Activated T-helper 1 cell treated with Interleukin-2 at 50 U/mL for 16 hours (primary cell): ENCODE data around the gene PKP4.

Experiments
- DNase-seq: peaks from one replicate; pipeline ENCODE4 v3.0.0-alpha.2; 2020; ENCODE audit warnings: low read depth

Gene PKP4

DNA sequence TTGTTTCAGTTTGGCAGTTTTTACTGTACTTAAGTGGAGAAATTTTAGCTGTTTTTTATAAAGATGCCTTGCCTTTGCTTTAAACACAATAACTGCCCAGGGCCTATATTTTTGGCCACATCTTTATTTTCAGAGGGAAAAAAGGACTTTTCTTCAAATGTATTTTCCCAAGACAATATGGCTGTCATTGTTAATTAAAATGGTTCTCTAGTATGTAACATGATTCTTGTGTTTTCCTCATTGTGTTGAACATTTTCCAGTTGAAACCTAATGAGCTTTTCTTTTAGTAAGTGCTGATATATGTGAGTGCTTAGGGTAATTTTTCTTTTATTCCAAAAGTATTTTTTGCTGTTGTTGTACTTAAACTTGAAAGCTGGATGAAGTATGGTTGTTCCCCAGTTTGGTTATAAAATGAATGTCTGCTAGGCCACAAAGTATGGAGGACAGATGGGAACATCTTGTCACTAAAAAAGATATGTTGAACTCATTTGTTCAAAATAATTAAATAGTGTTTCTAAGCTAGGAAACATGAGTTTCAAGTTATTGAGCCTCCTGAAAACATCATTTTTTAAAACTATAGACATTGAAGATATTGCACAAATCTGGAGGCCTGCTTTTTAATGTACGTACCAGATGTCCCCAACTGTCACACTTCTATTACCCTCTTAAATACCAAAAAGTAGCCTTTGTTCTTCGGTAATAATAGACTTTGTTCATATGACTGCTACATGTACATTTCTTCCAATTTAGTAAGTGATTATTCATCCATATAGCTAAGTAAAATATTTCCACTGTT is 190.9 kb downstream of the PKP4 start:
- no peak for DNase-seq

DNA sequence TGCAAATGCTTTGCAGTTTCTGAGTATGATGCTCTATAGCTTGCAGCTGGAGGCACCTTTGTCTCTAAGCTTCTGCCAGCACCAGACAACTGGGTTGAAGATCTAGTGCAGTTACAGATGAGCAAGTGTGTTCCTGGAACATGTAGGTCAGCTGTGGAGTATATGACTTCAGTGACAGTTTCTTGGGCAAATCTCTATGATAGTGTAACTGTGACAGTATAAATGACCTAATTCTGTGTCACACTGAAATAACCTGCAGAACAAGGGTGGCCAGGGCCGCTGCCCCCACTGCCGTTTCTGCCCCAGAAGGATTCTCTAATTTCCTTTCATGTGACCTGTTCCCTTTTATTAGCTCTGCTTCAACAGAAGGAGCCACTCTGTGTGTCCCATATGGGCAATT is 193.1 kb downstream of the PKP4 start:
- no peak for DNase-seq

DNA sequence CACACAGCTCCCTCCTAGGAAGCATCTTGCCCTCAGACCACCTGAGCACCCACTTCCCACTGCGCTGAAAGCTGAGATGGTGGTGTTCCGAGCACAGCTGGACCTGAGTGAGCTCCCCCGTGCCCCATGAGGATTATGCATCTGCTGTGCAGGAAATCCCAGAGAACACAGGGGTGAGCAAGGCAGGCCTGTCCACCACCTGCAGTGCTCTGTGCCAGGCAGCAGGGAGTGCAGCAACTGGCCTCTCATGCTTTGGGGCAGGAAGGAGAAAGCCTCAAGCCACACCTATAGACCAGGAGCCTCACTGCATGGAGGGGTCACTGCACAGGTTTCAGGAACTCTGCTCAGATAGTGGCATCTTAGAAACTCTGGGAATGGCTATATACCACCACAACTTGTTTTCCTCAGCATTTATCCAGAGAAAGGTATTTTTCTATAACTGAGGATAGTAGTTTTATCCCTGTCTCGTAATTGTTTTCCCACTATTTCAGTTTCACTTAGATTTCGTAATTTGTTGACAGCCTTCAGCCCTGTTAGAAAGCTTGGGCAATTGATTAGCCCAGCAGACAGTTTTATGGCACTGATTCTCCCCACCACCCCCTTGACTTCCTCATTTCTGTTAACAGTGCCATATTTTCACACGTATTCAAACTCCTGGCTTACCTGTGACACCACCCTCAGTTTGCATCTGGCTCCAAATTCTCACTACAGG is 194.1 kb downstream of the PKP4 start:
- no peak for DNase-seq

DNA sequence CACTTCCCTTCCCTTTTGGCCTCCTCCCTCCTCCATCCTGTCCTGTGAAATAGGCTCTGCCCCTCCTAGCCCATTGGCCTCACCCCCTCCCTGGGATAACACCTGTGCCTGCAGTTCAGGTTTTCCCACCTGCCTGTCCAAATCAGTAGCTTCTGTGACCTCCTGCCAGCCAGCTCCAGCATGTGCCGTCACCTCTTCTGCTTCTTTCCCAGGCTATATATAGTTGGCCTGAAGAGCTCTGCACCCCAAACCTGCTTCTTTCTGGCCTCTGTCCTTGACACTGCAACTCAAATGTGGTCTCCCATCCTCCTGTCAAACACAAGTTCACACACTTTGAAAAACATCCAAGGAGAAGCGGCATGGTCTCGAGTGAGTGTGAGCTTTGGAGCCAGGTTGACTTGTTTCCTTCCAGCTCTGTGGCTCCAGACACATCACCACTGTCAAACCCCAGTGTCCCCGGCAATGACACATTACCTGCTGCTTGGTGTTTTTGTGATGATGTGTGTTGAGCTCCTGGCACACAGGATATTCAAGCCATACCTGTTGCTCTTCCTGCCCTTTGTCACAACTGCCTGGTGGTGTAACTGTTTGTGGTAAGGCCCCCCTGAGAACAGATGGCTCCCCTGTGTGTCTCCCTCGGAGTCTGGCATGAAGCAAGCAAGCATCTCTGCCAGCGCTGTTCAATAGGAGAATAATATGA is 194.8 kb downstream of the PKP4 start:
- no peak for DNase-seq

DNA sequence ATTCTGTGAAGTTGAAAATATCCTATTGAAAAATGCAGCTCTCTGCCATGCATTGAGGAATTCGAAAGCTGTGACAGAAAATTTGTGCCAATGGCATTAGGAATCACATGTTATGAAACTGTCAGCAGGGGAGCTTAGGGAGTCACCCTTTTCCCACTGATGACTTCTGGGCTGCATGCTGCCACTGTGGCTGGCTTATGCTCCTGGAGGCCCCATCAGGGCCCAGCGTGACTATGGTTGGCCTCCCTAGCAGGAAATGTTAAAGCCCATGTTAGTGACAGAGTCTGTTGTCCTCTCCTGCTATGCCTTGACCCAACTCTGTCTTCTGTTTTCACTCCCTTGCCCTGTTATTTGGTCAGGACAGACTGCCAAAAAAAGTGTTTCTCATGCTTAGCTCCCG is 198.9 kb downstream of the PKP4 start:
- no peak for DNase-seq

DNA sequence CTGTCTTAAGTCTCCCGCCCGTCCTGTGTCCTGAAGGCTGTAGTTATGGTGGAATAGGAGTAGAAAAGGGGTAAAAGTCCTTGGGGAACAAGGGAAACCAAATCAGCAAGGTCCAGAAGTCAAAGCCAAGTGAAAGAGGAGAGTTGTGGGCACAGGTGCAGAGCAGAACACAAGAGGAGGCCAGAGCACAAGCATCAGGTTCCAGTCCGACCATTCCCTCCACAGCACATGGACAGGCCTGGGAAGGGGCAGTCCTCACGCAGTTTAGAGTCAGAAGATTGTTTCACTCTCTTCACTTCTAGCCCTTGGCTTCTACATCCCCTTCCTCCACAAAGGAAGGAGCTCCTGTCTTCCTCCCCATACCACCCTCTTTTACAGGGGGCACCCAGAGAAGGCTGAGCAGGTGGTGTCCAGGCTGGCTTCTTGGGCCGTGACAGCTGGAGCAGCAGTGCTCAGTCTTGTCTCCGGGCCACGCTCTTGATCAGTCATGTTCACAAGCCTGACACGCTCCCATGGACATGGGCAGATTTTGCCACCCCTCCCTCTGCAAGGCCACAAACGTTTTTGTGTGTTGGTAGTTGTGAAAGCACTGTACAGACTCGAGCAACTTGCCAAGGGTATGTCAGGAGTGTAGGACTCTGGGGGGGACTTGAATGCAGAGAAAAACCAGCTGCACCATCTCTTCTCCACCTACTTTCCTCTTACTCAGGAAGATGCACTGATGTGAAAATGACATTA is 199.9 kb downstream of the PKP4 start:
- no peak for DNase-seq

DNA sequence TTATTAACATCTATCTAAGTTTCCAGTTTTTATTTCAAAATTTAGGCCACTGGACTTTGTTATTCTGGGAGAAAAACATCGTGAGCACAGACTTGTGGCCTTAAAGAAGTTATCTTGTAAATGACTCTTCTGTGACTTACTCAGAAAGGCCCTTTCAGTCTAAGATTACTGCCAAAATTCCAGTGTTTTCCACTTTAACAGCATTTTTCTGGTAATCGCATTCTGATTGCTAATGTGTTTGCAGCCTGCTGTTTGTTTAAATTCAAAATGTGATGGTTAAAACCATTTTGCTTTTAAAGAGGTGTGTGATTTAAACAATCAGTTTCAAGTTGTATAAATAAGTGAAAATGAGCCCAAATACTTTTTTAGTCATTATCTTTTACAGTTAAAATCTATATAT is 201.6 kb downstream of the PKP4 start:
- no peak for DNase-seq

DNA sequence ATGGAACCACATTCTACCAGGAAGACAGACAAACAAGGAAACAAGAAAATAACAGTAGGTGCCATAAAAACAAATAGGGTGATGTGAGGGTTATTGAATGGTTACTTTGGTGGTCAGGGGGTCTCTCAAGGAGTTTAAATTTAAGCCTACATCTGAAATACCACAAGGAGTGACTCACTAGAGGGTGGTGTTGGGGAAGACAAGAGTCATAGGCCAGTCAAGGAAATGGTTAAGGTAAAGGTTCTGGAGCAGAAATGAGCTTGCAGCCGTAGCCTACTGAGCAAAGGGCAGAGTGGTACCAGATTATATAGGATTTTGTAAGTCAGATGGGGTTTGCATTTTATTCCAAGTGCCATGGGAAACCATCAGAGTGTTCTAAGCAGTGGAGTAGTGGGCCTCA is 202.7 kb downstream of the PKP4 start:
- no peak for DNase-seq

DNA sequence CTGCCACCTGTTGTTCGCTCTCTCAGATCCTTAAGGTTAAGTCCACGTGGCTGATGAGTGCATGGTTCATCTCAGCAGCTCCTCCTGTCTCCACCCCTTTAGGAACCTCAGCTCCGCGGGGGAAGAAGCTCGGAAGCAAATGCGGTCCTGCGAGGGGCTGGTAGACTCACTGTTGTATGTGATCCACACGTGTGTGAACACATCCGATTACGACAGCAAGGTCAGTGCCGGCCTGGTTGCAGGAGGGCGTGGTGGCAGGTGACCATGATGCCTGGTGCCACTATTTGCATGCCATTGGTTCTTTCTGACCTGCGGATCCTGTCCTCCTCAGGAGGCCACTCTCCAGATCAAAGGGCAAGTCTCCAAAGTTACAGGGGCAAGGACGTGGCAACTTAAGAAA is 204.5 kb downstream of the PKP4 start:
- DNase-seq: no peak

DNA sequence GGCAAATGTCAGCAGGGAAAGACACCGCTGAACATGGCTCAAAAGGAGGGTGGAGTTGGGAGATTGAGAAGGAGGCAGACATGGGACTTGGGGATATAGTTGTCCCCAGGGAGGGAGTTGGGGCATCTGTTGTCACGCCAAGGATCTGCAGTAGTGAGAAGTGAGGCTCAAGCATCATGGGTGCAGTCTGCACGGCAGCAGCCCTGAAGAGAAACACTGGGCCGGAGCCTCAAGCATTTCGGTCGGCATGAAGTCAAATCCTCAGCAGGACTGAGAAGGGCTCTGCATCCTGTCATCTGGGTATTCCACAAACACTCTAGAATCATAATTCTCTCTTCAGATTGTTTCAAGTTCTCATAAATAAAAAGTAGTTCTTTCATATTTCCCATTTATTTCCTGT is 205.7 kb downstream of the PKP4 start:
- no peak for DNase-seq

DNA sequence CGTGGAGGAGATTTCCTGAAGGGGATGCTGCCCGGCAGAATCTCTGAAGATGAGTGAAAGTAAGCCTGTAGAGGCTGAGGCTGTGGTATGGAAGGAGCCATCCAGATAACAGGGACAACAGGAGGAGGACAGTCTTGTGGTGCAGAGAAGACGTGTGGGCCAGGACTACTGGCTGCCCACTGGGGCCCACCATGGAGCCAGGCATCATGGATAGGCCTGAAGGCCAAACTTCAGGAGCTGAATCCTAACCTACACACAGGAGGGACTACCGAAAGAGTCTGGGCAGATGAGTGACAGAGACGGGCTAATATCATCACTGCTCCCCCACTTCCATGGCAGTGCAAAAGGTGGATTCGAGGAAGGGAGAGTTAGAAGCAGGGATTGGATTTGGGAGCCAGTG is 207.0 kb downstream of the PKP4 start:
- DNase-seq: no peak

DNA sequence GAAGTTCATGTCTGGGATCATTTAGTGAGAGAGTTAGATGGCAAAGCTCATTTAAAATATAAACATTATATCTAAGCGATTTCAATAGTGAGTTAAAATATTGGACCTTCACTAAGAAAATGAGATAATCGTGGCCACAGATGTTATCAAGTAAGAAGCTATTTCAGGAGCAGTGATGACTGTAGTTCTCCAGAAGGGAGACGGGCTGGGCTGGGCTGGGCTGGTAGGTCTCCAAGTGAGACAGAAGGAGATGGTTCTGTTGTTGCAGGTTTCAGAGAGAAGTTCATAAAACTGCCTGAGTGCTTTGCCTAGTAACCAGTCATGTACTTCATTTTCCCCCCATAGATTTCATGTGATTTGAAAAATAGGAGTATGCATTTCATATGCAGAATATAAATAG is 208.2 kb downstream of the PKP4 start:
- no peak for DNase-seq

DNA sequence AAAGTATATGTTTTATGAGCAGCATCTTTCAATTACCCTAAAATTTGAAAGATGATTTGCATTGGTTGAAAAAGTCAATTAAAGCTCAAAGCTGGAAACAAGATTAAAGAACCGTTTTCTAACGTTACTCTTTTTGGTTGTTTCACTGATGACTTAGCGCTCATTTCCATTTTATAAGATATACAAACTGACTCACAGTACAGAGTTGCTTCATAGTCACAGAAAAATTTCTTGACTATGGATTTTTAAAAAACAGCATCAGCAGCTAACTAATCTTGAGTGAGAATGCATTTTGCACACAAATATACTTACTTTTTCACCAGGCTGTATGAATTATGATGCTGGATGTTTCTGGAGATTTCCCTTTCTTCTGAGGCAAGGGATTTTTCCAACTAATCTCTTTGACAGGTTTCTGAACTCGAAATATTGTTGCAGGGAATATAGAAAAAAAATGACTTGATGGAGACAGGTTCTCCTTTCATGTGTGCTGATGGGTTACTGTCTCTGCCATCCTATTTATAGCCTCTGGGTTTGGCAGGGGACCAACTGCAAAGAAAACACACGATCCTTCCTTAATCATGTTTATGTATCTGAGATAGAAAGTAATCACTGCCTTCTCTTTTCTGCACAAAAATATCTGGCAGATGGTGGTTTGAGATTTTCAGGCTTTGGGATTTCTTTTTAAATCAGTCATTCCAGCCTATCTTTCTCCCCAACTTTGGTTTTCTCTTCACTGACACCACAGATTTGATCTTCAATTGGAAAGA is 209.0 kb downstream of the PKP4 start:
- DNase-seq: no peak

DNA sequence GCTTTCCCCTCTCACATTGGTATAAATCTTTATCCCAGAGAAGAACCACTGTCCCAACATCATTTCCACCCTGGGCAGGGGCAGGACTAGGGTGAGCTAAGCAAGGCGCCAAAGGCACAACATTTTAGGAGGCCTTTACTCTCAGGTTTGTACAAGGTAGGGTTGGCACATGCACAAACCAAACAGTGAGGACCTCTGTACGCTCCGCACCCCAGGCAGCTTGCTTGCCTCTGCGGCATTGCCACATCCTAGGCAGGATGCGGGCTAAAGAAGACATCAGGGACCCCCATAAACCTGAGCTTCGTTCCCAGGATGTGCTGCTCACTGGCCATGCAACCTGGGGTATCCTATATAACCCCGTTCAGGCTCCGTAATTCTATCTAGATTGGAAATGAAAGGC is 210.2 kb downstream of the PKP4 start:
- DNase-seq: no peak

DNA sequence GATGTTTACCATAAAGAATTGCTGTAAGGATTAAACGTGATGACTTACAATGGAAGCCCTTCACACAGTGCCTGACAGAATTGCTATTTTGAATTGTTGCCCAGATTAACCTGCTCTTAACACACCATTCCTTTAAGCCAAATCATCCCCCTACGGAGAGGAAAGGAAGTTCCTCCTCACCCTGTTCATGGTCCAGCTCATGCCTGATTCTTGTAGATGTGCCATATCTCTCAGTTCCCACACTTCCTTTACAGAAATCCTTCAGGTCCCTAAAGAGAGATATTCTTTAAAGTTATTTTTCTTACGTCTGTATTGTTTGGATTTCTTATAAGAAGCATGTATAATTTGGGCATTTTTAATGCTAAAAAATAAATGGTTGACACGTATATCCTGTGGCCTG is 210.8 kb downstream of the PKP4 start:
- DNase-seq: no peak

DNA sequence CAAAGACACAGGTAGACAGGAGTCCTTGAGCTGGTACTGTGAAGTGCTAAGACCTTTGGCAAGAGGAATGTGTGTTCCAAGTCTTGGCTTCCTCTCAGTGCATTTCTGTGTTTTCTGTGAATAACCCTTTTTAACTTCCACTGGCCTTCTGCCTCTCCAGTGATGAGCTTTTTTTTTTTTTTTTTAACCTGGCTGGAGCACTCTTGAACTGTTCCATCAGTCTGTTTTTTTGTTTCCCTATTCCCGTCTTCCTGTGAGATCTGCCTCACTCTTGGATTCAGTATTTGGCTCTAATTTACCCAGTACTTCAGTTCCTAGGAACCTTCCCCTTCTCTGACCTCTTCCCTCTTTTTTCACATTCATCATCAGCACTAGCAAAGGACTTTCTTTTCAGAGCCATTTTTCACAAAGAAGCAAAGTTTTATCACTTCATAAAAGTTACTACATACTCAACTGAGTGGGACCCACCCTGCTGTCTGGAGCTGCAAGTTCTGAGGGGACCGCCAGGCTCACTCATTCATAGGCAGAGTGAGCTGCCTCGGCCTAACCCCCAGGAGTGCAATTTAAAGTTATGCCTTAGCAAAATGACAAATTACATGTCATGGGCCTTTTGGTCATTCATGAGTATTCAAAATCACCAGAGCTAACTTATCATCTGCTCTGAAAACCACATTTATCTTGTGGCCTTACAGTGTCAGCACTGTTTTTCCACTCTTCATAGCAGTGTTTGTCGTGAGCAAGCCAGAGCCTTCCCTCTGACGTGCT is 211.4 kb downstream of the PKP4 start:
- DNase-seq: no peak

DNA sequence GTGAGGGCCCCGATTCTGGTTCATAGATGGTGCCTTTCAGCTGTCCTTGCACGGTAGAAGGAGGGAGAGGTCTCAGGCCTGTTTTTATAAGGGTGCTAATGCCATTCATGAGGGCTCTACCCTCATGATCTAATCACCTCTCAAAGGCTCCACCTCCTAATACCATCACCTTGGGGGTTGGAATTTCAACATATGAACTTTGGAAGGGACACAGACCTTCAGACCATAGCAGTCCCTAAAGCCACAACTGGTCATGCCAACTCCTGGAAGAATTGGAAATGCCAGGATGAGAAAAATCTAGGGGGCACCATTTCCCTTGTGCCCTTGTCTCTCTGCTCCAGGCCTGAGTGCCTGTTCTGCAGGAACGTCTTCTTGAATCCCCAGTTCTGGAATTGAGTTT is 213.5 kb downstream of the PKP4 start:
- DNase-seq: no peak

DNA sequence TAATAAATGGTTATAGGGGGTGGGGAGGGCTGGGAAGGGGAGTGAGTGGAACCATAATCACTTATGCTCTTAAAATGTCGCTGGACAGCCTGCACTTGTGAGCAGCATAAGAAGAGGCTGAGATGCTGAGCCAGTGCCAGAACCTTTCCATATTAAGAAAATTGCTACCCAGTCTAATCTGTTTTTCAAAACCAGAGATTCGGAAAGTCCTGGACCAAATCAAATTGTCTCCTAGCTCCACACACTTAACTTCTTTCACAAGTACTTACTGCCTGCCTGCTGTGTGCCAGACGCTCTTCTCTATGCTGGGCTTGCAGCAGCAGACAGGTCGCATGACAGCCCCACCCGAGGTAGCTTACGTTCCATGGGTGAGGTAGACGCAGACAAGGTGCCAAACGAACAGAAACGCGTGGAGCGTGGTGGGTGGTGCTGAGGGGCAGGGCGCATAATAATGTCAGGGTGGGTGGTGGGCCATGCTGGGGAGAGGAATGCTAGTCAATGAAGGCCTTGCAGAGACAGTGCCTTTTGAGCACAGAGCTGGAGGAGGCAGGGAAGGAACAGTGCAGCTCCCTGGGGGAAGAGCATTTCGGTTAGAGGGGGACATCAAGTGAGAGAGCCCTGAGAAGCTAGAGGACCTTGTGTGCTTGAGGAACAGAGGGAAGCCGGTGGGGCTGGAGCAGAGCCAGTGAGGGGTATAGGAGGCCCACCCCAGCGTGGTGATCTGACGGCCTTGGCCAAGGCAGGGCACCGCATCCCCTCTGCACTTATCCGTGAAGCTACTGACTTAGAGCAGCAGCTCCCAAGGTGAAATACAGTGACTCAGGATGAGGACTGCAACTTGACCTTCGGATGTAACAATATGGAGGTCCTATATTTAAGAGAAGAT is 214.9 kb downstream of the PKP4 start:
- DNase-seq: no peak

DNA sequence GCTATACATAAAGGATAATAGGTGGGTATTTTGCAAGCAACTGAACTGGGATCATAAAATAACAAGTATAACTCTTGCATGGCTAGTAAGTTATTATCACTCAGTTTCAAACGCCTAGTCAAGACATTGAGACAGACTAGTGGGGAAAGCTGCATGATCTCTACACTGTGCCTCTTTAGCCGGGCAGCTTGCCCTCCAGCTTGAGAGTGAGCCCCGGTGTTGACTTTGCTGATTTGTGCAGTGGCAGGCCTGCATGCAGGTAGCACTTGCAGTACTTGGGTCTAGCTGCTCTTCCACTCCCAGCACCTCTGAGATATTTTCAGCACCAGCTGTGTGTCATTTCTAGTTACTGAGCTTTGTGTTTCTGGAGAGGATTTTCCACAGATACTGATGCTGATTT is 219.5 kb downstream of the PKP4 start:
- DNase-seq: no peak

DNA sequence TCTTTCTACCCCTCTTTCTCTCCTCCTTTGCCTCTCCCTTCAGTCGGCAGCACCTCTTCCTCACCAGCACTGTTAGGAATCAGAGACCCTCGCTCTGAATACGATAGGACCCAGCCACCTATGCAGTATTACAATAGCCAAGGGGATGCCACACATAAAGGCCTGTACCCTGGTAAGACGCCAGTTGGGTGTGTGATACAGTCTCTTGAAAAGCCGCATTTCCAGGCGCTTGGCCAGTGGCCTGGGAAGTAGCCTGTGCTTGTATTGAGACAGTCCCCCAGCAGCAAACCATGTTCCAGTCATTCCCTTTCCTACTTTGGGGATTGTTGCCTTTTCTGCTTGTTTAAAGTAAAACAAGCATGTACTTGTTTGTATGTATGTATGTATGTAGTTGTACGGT is 219.9 kb downstream of the PKP4 start:
- DNase-seq: no peak
